Measurements from ENCODE around the gene KIF17.

DNA sequence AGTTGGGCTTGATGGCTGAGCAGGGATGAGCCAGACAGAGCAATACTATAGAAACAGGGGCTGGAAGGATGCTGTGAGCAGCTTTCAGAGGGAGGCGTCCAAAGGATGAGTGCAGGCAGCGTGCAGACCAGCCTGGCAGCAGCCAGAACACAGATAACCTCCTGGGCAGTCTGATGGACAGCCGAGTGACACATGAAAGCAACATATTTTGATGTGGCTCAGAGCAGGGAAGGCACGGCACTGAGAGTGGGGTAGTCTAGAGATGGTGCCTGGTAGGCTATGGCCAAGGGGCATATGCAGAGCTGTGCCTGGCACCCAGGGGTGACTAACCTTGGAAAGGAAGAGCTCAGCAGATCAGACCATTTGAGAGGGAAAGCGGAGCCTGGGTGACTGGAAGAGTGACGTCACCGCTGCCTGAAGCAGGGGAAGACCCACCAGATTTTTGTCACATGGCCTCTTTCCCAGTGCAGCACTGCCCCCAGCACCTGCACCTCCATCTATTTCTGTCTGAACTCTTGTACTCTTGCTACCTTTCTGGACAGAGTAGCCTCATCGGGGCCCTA, 80.9 kb downstream of the KIF17 start:
- TF ChIP-seq CTCF (IDR thresholded peaks at IDR 0.05) (no peak), POLR2A (IDR thresholded peaks at IDR 0.05) (no peak)
